SK-N-SH treated with all-trans-retinoic acid at 6 μM for 48 hours (cell line): ENCODE results near the gene PRSS21.
A peak's percentile ranks its signal among the peaks of the same experiment; 100 is the strongest.

ENCODE experiments used
- ATAC-seq: fragments of 200-7000 bp; cut with Tn5 transposase; 3 replicates; pipeline ENCODE4 v1.9.1; 2020; ENCODE audit warnings: mild to moderate bottlenecking, moderate library complexity
- ARNTL ChIP-seq: fragments of 450-650 bp; formaldehyde crosslinking; IDR thresholded peaks from 2 replicates; pipeline ENCODE4 v1.5.0; 2020; ENCODE audit warnings: low read depth, mild to moderate bottlenecking, moderate library complexity, borderline replicate concordance
- CSDC2 ChIP-seq: fragments of 250-450 bp; sonication (Bioruptor Pico); IDR thresholded peaks from 2 replicates; pipeline ENCODE4 v1.5.0; 2020; ENCODE audit warnings: mild to moderate bottlenecking, moderate library complexity
- GLIS3 ChIP-seq: fragments of 250-450 bp; sonication (Bioruptor Pico); IDR thresholded peaks from 2 replicates; pipeline ENCODE4 v1.5.0; 2020; ENCODE audit warnings: mild to moderate bottlenecking, moderate library complexity
- ISL1 ChIP-seq: fragments of 250-450 bp; sonication (Bioruptor Pico); IDR thresholded peaks from 2 replicates; pipeline ENCODE4 v2.1.2; 2022; ENCODE audit warnings: mild to moderate bottlenecking, moderate library complexity
- OSR1 ChIP-seq: fragments of 250-450 bp; sonication (Bioruptor Pico); IDR thresholded peaks from 2 replicates; pipeline ENCODE4 v1.8.0; 2022; ENCODE audit warnings: moderate library complexity, mild to moderate bottlenecking, inconsistent platforms
- POU6F1 ChIP-seq: fragments of 250-450 bp; sonication (Bioruptor Pico); IDR thresholded peaks from 2 replicates; pipeline ENCODE4 v1.8.0; 2021; ENCODE audit warnings: low read depth, mild to moderate bottlenecking, moderate library complexity, borderline replicate concordance
- PPARA ChIP-seq: fragments of 250-450 bp; sonication (Bioruptor Pico); IDR thresholded peaks from 2 replicates; pipeline ENCODE4 v1.5.0; 2020; ENCODE audit warnings: mild to moderate bottlenecking, borderline replicate concordance
- SNAI2 ChIP-seq: fragments of 250-450 bp; sonication (Bioruptor Pico); IDR thresholded peaks from 2 replicates; pipeline ENCODE4 v1.5.0; 2020; ENCODE audit warnings: mild to moderate bottlenecking, moderate library complexity
- TCF4 ChIP-seq: fragments of 250-450 bp; sonication (Bioruptor Pico); IDR thresholded peaks from 2 replicates; pipeline ENCODE4 v1.8.0; 2021; ENCODE audit warnings: mild to moderate bottlenecking, moderate library complexity, borderline replicate concordance
- ZC3H10 ChIP-seq: fragments of 250-450 bp; sonication (Bioruptor Pico); IDR thresholded peaks from 2 replicates; pipeline ENCODE4 v1.5.1; 2021; ENCODE audit warnings: mild to moderate bottlenecking, moderate library complexity
- ZFP3 ChIP-seq: fragments of 250-450 bp; sonication (Bioruptor Pico); IDR thresholded peaks from 2 replicates; pipeline ENCODE4 v1.5.0; 2020; ENCODE audit warnings: mild to moderate bottlenecking, moderate library complexity
- ZNF565 ChIP-seq: fragments of 450-650 bp; formaldehyde crosslinking; conservative IDR thresholded peaks from 2 replicates; pipeline ENCODE4 v1.5.0; 2020; ENCODE audit warnings: low read depth, mild to moderate bottlenecking, moderate library complexity
- ZNF70 ChIP-seq: fragments of 450-650 bp; formaldehyde crosslinking; IDR thresholded peaks from 2 replicates; pipeline ENCODE4 v1.5.0; 2020; ENCODE audit warnings: mild to moderate bottlenecking, moderate library complexity
- ZNF8 ChIP-seq: fragments of 450-650 bp; formaldehyde crosslinking; IDR thresholded peaks from 2 replicates; pipeline ENCODE4 v1.5.0; 2020; ENCODE audit warnings: mild to moderate bottlenecking, moderate library complexity
- TF ChIP-seq, protein P1 (sequence below): fragments of 250-450 bp; sonication (Bioruptor Pico); IDR thresholded peaks from 2 replicates; pipeline ENCODE4 v1.5.0; 2020; ENCODE audit warnings: mild to moderate bottlenecking, moderate library complexity

Gene PRSS21

GRCh38 chr16:2827374-2827791 is 10.3 kb downstream of the PRSS21 start (continued):
- TF ChIP-seq, protein P1, sequence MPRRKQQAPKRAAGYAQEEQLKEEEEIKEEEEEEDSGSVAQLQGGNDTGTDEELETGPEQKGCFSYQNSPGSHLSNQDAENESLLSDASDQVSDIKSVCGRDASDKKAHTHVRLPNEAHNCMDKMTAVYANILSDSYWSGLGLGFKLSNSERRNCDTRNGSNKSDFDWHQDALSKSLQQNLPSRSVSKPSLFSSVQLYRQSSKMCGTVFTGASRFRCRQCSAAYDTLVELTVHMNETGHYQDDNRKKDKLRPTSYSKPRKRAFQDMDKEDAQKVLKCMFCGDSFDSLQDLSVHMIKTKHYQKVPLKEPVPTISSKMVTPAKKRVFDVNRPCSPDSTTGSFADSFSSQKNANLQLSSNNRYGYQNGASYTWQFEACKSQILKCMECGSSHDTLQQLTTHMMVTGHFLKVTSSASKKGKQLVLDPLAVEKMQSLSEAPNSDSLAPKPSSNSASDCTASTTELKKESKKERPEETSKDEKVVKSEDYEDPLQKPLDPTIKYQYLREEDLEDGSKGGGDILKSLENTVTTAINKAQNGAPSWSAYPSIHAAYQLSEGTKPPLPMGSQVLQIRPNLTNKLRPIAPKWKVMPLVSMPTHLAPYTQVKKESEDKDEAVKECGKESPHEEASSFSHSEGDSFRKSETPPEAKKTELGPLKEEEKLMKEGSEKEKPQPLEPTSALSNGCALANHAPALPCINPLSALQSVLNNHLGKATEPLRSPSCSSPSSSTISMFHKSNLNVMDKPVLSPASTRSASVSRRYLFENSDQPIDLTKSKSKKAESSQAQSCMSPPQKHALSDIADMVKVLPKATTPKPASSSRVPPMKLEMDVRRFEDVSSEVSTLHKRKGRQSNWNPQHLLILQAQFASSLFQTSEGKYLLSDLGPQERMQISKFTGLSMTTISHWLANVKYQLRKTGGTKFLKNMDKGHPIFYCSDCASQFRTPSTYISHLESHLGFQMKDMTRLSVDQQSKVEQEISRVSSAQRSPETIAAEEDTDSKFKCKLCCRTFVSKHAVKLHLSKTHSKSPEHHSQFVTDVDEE: no peak
- TF ChIP-seq PPARA (CRISPR knock-in tag) (no peak), TCF4 (CRISPR knock-in tag) (no peak)

- ATAC-seq: no peak
These were observed 10.9 kb downstream of the PRSS21 start for GRCh38 chr16:2827831-2828520.

GRCh38 chr16:2828521-2828840 is 11.4 kb downstream of the PRSS21 start:
- no peak for TF ChIP-seq CSDC2 (CRISPR knock-in tag)
- TF ChIP-seq, protein P1: no peak
- no peak for ATAC-seq

More at GRCh38 chr16:2827831-2828520, 10.9 kb downstream of the PRSS21 start:
- TF ChIP-seq ISL1 (CRISPR knock-in tag) (no peak), SNAI2 (CRISPR knock-in tag) (no peak), ARNTL (CRISPR knock-in tag) (no peak), POU6F1 (no peak), ZNF8 (CRISPR knock-in tag) (no peak), CSDC2 (CRISPR knock-in tag) (no peak), OSR1 (CRISPR knock-in tag) (no peak), PPARA (CRISPR knock-in tag) (no peak), ZNF565 (no peak), ZNF70 (CRISPR knock-in tag) (no peak)

DNA sequence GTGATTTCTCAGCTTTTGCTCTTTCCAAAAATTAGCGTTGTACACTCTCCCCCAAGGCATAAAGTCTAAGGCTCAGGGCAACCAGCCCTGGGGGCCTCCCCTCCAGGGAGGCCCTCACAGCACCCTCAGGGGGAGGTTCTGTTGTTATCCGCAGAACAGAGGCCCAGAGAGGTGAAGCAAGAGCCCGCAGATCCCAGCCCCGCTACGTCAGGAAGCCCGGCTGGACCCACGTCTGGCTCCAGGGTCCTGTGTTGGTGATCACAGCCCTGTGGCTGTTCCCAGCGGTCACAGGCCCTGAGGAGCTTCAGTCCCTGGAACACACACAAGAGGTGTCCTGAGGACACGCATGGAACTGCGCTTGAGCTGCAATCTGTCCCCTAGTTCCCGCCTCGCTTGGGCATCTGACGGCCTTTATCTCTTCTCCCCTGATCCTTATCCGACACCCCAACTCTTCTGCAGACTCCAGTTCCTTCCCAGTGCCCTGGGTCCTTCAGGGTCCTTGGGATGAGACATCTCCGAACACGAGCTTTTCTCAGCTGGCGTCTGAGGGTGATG is 11.9 kb downstream of the PRSS21 start:
- ATAC-seq: no peak
- TF ChIP-seq GLIS3 (no peak), POU6F1 (no peak)

GRCh38 chr16:2829501-2830354 is 12.7 kb downstream of the PRSS21 start, which contains the start of gene ZG16B:
ZG16B (plus strand) TSS chr16:2830303; CDS start chr16:2830442, 139 bp downstream.
- TF ChIP-seq ZFP3 (CRISPR knock-in tag) (no peak), ISL1 (CRISPR knock-in tag) (no peak), ZC3H10 (CRISPR knock-in tag) (no peak), PPARA (CRISPR knock-in tag) (no peak)
- peak; percentile 32; the same call in 2 of the 3 replicates for ATAC-seq
